Measurements from ENCODE around the gene MAFB. TPM values are rescaled to one million over a fixed set of nuclear protein-coding genes. Genes with fewer than 3 reads are reported as not detected.
"Not testable (repeated sequence)": the region's sequence is repeated elsewhere in the genome, so short reads cannot be mapped to it uniquely, and the experiment has no call there.

Gene MAFB
- 0.46 and 0.85 TPM in 2 replicates for total RNA-seq

GRCh38 chr20:40689100-40689942 lies at the start of gene MAFB:
Gene MAFB (minus strand): TSS chr20:40689236. CDS start chr20:40688850, 386 bp downstream.
- peak; percentile 79 for DNase-seq (ENCODE audit: low read depth, low spot score)

GRCh38 chr20:40736468-40736867 lies 47.4 kb upstream of the MAFB start:
- not testable (repeated sequence) for DNase-seq (ENCODE audit: low read depth, low spot score)

DNA sequence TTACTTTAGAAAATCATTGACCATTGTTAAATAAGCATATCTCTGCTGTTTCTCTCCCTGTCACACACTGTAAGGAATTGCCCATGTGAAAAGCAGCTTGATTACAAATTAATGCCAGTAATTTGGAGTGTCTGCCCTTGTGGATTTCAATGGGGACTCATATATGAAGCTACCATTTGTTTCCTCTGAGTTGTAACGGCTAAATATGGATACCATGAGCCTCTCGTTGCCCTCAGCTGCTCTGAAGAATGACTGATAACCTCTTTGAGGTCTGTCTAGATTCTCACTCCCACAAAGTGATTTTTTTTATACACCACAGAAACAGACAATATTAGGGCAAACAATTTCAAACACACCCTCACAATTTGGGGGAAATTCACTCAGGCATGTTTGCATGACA lies 40.0 kb upstream of the MAFB start:
- DNase-seq (ENCODE audit: low read depth, low spot score) = no peak

DNA sequence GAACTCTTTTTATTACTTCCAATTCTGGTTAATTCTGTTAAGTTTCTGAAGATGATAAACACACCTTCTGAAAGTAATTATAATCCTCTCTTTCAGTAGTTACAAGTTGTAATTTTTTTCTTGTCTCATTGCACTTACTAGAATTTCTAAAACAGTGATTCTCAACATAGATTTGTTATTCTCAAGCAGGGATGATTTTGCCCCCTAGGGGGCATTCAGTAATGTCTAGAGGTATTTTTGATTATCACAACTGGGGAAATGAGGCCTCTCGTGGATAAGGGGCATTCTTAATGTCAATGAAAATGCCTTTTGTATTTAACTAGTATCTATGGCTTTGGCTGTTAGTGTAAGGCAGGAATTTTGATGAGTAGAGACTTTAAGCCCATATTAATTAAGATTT lies 39.4 kb upstream of the MAFB start:
- no peak for DNase-seq (ENCODE audit: low read depth, low spot score)

- no peak for DNase-seq (ENCODE audit: low read depth, low spot score)
Measured at GRCh38 chr20:40727960-40728359, 38.9 kb upstream of the MAFB start.

DNA sequence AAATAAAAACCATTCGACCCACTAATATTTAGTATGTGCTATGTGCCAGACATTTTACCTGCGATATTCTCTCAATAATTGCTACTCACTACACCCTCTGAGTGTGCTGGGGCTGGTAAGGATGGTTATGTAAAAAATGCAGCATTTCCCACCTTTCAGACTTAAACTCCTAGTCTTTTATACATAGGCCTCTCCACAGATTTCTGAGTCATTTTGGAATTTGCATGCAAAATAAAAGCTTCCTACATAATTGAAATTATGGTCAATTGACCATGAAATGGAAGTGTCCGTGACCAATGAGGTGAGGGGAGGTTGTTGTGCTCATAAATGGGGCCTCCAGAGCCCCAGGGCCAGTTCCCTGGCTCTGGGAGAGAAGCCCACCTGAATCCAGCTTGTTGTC lies 37.7 kb upstream of the MAFB start:
- no peak for DNase-seq (ENCODE audit: low read depth, low spot score)

GRCh38 chr20:40724566-40724965 lies 35.5 kb upstream of the MAFB start:
- DNase-seq (ENCODE audit: low read depth, low spot score) = no peak

DNA sequence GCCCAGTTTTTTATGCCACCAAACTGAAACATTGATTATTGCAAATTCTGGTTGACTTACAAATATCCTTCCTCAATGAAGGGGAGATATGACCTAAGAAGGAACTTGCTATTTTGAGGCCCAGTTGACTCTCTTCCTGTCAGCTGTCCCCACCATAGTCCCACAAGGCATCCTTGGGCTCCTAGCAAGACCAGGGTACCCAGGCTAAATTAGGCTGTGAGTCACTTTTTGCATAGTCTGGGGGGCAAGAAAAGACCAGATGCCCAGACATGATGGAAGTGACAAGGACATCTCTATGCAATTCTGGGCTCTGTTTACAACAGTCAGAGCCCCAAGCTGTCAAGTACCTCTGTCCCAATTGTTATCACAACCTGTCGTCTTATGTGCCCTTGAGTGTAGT lies 31.8 kb upstream of the MAFB start:
- no peak for DNase-seq (ENCODE audit: low read depth, low spot score)

DNA sequence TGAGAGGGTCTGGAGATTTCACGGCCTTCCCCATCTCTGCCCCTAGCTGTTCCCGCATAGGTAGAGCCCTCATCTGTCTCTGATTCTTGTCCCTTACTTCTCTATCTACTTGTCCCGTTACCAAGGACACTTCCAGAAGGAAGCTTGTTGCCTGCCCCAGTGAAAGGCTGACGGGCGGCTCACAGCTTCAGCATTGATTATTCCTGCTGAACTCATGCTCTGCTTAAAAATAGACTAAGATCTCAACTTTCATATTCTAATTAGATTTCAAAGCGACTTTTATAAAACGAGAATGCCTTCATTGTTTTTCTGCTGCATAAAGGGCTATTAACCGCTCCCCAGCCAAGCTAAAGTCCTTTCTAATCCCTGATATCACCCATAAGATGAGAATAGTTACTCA lies 31.1 kb upstream of the MAFB start:
- DNase-seq (ENCODE audit: low read depth, low spot score) = no peak

- no peak for DNase-seq (ENCODE audit: low read depth, low spot score)
Measured at GRCh38 chr20:40718982-40719729, 30.1 kb upstream of the MAFB start.

- DNase-seq (ENCODE audit: low read depth, low spot score) = no peak
Measured at GRCh38 chr20:40718214-40718977, 29.4 kb upstream of the MAFB start.

DNA sequence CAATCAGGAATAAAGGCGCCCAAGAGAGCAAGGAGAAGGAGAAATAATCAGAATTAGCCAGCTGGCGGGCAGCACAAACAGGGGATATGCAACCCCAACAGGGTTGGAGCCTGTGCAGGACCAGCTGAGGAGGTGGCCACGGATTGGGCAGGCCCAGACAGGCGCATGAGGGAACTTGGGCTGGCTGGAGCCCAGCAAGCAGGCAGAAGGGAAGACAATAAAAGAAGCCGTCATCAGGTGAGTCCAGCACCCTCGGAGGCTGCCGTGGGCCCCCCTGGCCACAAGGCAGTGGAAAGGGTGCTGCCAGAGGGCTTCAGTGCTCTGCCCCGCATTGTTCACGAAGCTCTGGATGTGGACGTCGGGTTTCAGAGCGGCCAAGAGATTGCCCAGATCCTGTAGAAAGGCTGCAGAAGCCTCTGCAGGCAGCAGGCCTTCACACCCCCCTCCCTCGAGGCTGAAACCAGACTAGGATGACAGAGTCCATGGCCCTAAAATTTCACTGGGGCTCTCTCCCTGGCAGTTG lies 28.4 kb upstream of the MAFB start:
- DNase-seq (ENCODE audit: low read depth, low spot score) = no peak

DNA sequence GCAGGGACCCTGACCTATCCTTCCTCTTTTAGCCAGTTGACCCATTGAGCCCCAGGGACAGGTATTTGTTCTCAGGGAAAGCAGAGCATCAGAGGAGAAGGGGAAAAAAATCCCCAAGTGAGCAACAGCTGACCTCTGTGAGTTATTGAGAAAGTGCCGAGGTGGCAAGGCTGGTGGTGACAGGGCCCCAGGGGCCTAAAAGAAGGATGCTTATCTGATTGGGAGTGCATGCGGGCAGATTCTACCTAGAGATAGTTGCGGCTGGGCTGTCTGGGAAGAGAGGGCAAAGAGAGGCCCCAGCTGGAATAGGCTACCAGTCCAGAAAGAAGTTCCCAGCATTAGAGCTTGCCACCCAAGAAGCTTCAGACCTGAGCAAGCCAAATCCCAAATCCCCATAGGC lies 26.5 kb upstream of the MAFB start:
- DNase-seq (ENCODE audit: low read depth, low spot score) = no peak

DNA sequence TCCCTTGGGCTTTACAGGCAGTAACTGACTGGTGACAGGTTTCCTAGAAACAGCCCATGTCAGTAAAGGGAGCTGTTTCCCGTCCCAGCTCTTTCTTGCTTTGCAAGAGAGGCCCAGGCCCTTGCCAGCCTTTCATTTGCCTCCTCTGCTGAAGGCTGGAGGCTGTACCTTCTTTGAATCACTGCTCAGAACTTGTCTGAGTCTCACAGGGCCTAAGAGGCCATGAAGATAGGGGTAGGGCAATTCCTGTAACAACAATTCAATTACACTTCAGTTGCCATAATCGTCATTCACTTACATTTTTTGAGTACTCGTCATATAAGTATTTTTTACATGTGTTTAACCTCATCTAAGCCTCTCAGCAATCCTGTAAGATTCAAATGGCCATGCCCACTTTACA lies 25.9 kb upstream of the MAFB start:
- DNase-seq (ENCODE audit: low read depth, low spot score) = no peak

GRCh38 chr20:40714109-40714508 lies 25.1 kb upstream of the MAFB start:
- no peak for DNase-seq (ENCODE audit: low read depth, low spot score)

DNA sequence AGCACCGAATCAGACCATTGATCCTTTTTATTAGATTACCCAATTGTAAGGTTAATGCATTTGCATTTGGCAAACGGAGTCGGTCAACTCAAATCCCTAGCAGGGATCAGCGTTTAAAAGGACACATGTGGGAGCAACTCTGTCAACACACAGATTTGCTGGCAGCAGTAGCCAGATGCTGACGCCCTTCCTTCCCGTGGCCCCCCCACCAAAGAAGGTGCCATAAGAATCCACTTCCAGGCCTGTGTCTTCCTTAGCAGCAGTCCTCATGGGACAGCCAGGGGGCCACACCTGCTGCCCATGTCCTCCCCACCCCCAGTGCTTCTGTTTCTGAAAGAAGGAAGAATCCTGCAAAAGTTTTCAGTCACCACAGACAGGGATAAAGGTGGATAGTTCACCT lies 24.5 kb upstream of the MAFB start:
- DNase-seq (ENCODE audit: low read depth, low spot score) = no peak

DNA sequence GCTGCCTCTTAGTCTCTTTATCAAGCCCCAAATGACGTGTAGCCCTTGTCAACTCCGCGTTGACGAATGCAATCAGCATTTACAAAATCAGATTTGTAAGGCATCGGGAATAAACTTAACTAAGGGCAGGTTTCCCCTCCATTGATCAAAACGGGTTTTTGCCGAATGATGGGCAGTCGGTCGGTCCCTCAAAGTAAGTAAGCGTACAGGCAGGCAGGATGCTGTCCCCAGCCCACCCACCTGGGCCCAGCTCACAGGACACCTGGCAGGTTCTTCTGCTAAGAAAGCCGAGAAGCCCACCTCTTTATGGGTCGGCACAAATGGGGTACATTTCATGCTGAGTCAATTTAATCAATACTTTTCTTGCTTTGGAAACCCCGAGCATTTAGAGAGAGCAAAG lies 22.0 kb upstream of the MAFB start:
- DNase-seq (ENCODE audit: low read depth, low spot score) = no peak

GRCh38 chr20:40710603-40711002 lies 21.6 kb upstream of the MAFB start:
- no peak for DNase-seq (ENCODE audit: low read depth, low spot score)

DNA sequence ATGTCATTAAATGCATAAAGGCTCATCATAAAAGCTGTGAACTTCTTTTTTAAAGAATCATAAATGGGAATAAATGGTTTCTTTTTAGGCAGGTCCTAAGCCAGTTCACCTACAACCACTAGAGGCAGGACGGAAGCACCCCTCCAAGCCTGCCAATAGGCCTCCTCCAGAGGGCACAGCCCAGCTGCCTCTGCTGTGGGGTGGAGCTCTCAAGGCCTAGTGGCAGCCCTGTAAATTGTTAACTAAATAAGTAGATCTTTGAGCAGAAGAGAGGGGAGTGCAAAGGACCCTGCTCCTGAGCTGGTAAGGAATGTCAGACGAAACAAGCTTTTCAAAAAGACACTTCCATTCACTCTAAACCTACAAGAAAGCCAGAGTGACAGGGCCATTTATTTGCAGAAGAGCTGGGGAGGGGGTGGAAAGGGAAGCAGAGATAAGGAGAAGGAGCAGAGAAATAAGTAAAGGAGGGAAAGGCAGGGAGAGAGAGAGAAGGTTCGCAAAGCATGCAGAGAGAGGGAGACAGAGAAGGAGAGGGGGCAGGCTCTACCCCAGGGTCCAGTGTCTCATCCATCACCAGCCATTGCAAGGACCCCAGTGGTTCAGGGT lies 18.0 kb upstream of the MAFB start:
- DNase-seq (ENCODE audit: low read depth, low spot score) = no peak

DNA sequence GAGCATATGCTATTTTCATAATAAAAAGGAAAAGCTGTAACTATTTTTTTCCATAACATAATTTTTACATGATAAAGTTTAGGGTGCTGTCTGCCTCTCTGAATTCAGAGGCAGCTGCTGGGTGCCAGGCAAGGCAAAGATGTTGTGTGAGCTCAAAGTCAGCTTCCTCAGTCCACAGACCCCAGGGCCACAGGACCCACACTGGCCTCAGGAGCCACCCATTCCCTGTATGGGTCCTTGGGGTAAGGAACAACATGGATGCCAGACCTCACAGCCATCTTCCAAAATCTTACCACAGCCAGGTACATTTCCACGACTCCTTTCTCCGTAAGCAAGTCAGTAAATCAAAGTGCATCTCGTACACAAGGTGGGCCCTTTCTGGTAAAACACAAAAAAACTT lies 16.4 kb upstream of the MAFB start:
- DNase-seq (ENCODE audit: low read depth, low spot score) = no peak

GRCh38 chr20:40704828-40705227 lies 15.8 kb upstream of the MAFB start:
- no peak for DNase-seq (ENCODE audit: low read depth, low spot score)
